Left forelimb (tissue), 1 donor: Measurements from ENCODE around the gene RXYLT1.
"Not testable (repeated sequence)": the region's sequence is repeated elsewhere in the genome, so short reads cannot be mapped to it uniquely, and the experiment has no call there.

ENCODE experiments used
- DNase-seq: peaks from one replicate; pipeline ENCODE4 v3.0.0-alpha.2; 2018; ENCODE audit warnings: low spot score

Gene RXYLT1

DNA sequence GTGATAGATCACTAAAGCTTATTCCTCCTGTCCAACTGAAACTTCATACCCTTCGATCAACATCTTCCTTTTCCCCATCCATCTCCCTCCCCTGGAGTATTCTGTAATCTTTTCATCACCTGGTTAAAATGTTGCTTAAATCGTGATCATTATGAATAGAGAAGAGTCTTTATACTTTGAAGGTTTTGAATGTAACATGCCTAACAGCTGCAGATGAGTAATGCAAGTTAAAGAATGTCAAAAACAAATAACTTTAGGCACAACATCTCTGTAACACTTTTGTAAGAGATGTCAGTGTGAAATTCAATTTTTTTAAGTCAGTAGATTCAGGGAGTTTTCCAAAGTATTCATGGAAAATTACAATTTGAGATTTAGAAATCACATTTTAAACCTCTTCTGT lies 25.0 kb downstream of the RXYLT1 start:
- no peak for DNase-seq

- no peak for DNase-seq
These were observed 26.3 kb downstream of the RXYLT1 start for GRCh38 chr12:63805704-63806672.

GRCh38 chr12:63808631-63809030 lies 28.9 kb downstream of the RXYLT1 start:
- no peak for DNase-seq

DNA sequence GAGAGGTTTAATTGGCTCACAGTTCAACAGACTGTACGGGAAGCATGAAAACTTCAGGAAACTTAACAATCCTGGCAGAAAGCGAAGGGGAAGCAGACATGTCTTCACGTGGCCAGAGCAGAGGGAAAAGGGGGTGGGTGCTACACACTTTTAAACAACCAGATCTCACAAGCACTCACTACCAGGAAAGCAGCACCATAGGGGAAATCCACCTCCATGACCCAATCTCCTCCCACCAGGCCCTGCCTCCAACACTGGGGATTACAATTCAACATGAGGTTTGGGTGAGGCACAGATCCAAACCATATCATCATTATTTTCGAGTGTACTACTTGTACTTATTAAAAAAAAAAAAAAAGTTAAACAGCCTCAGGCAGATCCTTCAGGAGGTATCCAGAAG lies 29.9 kb downstream of the RXYLT1 start:
- DNase-seq = no peak

- no peak for DNase-seq
These were observed 31.6 kb downstream of the RXYLT1 start for GRCh38 chr12:63811334-63811733.

DNA sequence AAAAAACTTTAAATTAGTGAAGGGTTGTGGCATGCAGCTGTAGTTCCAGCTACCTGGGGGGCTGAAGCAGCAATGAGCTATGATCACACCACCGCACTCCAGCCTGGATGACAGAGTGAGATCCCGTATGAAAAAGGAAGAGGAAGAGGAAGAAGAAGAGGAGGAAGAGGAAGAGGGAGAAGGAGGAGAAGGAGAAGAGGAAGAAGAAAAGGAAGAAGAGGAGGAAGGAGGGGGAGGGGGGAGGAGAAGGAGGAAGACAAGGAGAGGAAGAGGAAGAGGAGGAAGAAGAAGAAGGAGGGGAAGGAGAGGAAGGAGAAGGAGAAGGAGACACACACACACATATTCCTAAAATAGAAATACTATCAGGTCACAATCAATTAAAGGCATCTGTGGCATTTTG lies 32.0 kb downstream of the RXYLT1 start:
- DNase-seq = no peak

GRCh38 chr12:63814146-63814772 lies 34.5 kb downstream of the RXYLT1 start:
- no peak for DNase-seq

DNA sequence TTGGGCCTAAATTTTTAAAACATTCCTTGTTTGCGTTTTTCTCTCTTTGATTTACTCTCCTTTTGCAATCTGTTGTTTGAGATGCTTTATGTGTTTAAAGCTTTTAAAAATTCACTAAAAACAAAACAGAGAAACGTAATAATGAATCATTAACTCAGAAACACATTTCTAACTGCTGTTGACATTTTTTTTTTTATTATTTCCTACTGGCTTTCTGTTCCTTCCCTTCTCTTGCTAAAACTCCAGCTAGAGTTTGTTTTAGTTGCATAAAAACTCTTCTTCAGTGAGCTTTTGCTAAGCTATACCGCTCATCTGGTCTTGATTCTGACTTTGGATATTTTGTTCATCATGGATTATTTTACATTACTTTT lies 35.8 kb downstream of the RXYLT1 start:
- DNase-seq = no peak

DNA sequence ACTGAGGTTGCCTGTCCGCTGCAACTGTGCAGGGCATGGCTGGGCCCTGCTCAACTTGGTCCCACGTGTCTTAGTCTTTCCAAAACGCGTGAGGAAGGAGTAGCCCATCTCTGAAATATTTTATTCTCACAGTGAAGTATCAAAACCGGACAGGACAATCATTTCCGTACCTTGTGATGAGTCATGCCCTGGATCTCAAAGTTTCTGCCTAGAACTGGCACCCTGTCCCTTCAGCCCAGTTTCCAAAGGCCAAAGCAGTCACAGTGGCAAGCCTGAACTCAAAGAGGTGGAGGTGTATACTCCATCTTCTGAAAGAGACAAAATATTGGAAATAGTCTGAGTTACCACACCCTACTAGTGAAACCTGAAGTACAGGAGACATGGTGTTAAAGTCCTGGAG lies 36.3 kb downstream of the RXYLT1 start:
- no peak for DNase-seq

GRCh38 chr12:63820427-63820826 lies 40.7 kb downstream of the RXYLT1 start:
- DNase-seq = no peak

DNA sequence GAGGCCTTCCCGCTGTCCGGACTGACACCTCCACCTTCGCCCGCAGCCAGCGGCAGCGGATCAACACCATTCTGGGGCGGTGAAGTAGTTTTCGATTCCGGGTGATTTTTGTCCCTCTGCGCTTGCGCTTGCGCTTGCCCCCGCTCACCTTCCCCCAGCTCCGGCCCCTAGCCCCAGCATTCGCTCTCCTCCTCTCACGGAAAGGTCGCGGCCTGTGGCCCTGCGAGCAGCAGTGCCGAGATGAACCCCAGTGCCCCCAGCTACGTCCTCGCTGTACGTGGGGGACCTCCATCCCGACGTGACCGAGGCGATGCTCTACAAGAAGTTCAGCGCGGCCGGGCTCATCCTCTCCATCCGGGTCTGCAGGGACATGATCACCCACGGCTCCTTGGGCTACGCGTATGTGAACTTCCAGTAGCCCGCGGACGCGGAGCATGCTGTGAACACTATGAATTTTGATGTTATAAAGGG lies 42.1 kb downstream of the RXYLT1 start:
- DNase-seq = no peak

- no peak for DNase-seq
These were observed 42.6 kb downstream of the RXYLT1 start for GRCh38 chr12:63822352-63822751.

- no peak for DNase-seq
These were observed 43.3 kb downstream of the RXYLT1 start for GRCh38 chr12:63823040-63823439.

DNA sequence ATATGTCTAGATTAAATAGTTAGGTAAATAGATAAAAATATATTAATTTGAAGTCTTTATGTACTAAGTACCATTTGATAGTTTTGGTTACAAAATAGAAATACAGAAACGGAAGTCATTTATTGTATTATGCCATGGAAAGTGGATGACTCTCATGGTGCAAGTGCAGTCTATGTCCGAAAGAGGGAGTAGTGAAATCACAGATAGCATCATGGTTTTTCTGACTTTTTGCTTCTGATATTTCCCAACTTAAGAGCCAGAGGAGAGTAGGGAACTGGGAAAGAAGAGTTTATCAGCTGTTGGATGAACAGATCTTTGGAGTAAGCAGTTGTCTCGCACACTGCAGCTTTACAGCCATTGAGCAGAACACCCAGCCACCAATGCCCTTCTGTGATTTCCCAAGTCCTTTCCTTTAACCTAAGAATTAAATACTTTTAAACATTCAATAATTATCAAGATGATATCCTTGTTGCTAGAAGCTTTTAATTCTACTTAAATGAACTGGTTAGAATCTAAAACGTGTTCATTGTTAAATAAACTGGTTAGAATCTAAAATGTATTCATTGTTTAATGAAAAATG lies 46.4 kb downstream of the RXYLT1 start:
- DNase-seq = no peak

- no peak for DNase-seq
These were observed 49.2 kb downstream of the RXYLT1 start for GRCh38 chr12:63828867-63829266.

DNA sequence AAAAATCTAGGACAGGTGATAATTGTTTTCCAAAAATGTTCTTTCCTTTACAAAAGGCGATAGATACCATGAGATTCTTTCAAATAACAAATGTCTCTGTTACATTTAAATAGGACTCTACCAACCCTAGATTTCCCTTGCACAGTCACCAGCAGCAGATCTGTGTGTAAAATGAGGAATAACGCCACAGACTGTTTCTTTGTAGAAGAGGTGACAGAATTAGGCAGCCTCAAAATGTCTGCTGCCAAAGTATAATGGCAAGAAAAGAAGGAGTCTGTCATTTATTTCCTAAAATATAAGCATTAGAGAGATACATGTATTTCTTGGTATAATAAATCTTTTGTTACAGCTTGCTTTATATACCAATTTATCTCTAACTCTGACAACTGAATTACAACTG lies 56.3 kb downstream of the RXYLT1 start:
- DNase-seq = no peak

- DNase-seq = no peak
These were observed 57.2 kb downstream of the RXYLT1 start for GRCh38 chr12:63836936-63837335.

DNA sequence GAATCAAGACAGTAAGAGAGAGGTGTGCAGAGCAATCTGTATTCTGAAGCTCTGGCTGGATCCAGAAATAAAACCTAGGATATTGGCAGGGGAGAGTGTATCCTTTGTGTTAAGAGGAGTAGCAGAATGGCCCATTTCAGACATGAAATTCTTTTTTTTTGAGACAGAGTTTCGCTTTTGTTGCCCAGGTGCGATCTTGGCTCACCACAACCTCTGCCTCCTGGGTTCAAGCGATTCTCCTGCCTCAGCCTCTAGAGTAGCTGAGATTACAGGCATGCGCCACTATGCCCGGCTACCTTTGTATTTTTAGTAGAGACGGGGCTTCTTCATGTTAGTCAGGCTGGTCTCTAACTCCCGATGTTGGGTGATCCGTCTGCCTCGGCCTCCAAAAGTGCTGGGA lies 58.7 kb downstream of the RXYLT1 start:
- no peak for DNase-seq

DNA sequence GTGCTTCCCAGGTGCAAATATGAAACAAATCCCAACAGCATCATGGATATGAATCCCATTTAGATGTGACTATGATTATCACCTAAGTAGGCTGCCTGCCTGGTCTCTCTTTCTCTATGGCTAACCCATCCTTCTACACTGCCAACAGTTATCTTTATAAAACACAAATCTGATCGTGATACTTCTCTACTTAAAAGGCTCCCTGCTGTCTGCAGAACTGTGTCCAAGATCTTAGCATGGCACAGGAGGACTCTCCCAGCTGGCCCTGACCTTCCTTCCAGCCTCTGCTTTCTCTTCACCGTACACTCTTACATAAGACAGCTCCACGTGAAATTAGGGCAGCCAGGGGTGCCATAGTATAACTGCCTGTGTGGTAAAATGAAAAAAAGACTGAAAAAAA lies 61.3 kb downstream of the RXYLT1 start:
- DNase-seq = no peak

GRCh38 chr12:63841571-63841970 lies 61.9 kb downstream of the RXYLT1 start:
- no peak for DNase-seq

GRCh38 chr12:63842750-63843149 lies 63.0 kb downstream of the RXYLT1 start:
- DNase-seq = not testable (repeated sequence)

DNA sequence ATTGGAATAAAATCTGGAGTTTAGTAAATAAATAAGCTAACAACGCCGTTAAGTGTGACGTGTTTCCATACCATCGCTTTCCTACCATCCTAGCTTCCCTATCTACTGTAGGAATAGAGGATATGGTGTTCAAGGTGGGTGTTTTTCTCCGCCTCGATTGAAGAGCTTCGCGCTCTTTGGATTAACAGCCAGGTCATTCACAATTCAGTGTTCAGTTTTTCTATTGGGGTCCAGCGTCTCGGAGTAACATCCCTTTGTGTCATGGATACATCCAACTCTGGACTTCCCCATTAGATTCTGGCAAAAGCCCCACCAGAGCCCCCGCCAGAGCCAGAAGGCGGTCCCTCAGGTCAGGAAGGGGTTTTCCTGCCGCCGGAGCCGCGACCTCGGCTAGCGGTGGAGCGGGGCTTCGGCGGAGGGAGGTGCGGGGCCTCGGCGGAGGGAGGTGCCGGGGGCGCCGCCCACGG lies 63.6 kb downstream of the RXYLT1 start:
- DNase-seq = no peak
